HCT116 (cell line): ENCODE measurements around the gene KRT82. TPM values are rescaled to one million over a fixed set of nuclear protein-coding genes. Genes with fewer than 3 reads are reported as not detected.

Experiments used
- ATAC-seq: fragments of 200-7000 bp; cut with Tn5 transposase; 2 replicates; pipeline ENCODE4 v1.9.1; 2020; ENCODE audit warnings: mild to moderate bottlenecking, moderate library complexity
- BruUV-seq: library from RNA; stranded (reverse); fragments of 400-500 nt; replicated peaks from 2 replicates; lab custom pipeline; 2021; lab: Mats Ljungman, UMichigan
- CTCF ChIA-PET: fragments of 300-600 bp; sonication (Branson Sonifier 250); formaldehyde crosslinking; loops from one replicate; lab custom pipeline; 2021; ENCODE audit warnings: antibody characterized with exemption; lab: Charles Lee
- POLR2A ChIA-PET: fragments of 300-600, 350-600 bp; sonication (Branson Sonifier 250); formaldehyde crosslinking; loops from one replicate; lab custom pipeline; 2021; ENCODE audit warnings: antibody characterized with exemption; lab: Charles Lee
- RAD21 ChIA-PET, 2 experiments: fragments of 300-600 bp; sonication (Branson Sonifier 250); formaldehyde crosslinking; loops; one replicate each; lab custom pipeline; 2023; ENCODE audit warnings: low total read pairs in 2 of 2; ENCODE audit not compliant: uncharacterized antibody in 2 of 2, unreplicated experiment in 2 of 2, low non-redundant PET in 1 of 2; lab: Charles Lee
- DNase-seq: peaks from one replicate; pipeline ENCODE4 v3.0.0-alpha.2; 2010; ENCODE audit warnings: low read depth, low spot score
- H2AFZ ChIP-seq: fragments of 200-600 bp; shearing (Covaris generic), sonication (generic); 2 replicates; pipeline ENCODE4 v1.6.1; 2017; ENCODE audit warnings: low read depth, mixed run types, mixed read lengths, antibody characterized with exemption, low read length; ENCODE audit not compliant: poor library complexity, severe bottlenecking
- H3K27ac ChIP-seq: 2 replicates; pipeline ENCODE4 v1.5.1; 2012; ENCODE audit warnings: low read depth, low read length
- H3K27me3 ChIP-seq: fragments of 200-600 bp; sonication (generic); 2 replicates; pipeline ENCODE4 v1.6.1; 2016; ENCODE audit warnings: mixed run types, low read length, mixed read lengths; ENCODE audit not compliant: insufficient read depth
- H3K36me3 ChIP-seq, 2 experiments: fragments of 200-500 bp in 1 of 2; fragments of 200-600 bp in 1 of 2; sonication (Bioruptor generic) in 1 of 2; sonication (generic) in 1 of 2; 2 replicates each; pipeline versions ENCODE4 v1.5.1 to v1.6.1; 2014 to 2016; ENCODE audit warnings: low read length in 2 of 2, inconsistent platforms in 1 of 2, mixed read lengths in 1 of 2, mixed run types in 1 of 2; ENCODE audit not compliant: insufficient read depth in 2 of 2, control insufficient read depth in 1 of 2
- H3K4me1 ChIP-seq, 2 experiments: fragments of 200-600 bp in 1 of 2; sonication (generic) in 1 of 2; 2 replicates each; pipeline versions ENCODE4 v1.5.1 to v1.6.1; 2012 to 2017; ENCODE audit warnings: low read length in 2 of 2, inconsistent platforms in 1 of 2, mild to moderate bottlenecking in 1 of 2, mixed read lengths in 1 of 2, mixed run types in 1 of 2, moderate library complexity in 1 of 2; ENCODE audit not compliant: insufficient read depth in 2 of 2, control insufficient read depth in 1 of 2
- H3K4me2 ChIP-seq: fragments of 200-600 bp; sonication (generic); 2 replicates; pipeline ENCODE4 v1.6.1; 2017; ENCODE audit warnings: mixed run types, low read length, mixed read lengths
- H3K4me3 ChIP-seq, 2 experiments: fragments of 200-600 bp in 1 of 2; sonication (generic) in 1 of 2; replicated peaks in 1 of 2; 2 replicates each; pipeline ENCODE4 v1.5.1; 2011 to 2016; ENCODE audit warnings: low read length in 2 of 2, control low read depth in 1 of 2, low read depth in 1 of 2, mild to moderate bottlenecking in 1 of 2, mixed read lengths in 1 of 2, mixed run types in 1 of 2
- H3K79me2 ChIP-seq: fragments of 200-600 bp; sonication (generic); 2 replicates; pipeline ENCODE4 v1.6.1; 2017; ENCODE audit warnings: mild to moderate bottlenecking, mixed run types, low read length, moderate library complexity, mixed read lengths; ENCODE audit not compliant: insufficient read depth
- H3K9ac ChIP-seq: fragments of 200-600 bp; sonication (generic); 2 replicates; pipeline ENCODE4 v1.6.1; 2016; ENCODE audit warnings: low read length, mixed read lengths
- H3K9me2 ChIP-seq: fragments of 200-600 bp; sonication (generic), shearing (Covaris generic); 2 replicates; pipeline ENCODE4 v1.6.1; 2017; ENCODE audit warnings: mixed run types, mild to moderate bottlenecking, moderate library complexity; ENCODE audit not compliant: insufficient read depth
- H3K9me3 ChIP-seq, 2 experiments: fragments of 200-500 bp in 1 of 2; fragments of 200-600 bp in 1 of 2; sonication (Bioruptor generic) in 1 of 2; sonication (generic) in 1 of 2; 2 replicates each; pipeline ENCODE4 v1.6.1; 2014 to 2017; ENCODE audit warnings: low read length in 2 of 2, mixed read lengths in 2 of 2, inconsistent platforms in 1 of 2, low read depth in 1 of 2, mild to moderate bottlenecking in 1 of 2, mixed run types in 1 of 2, moderate library complexity in 1 of 2; ENCODE audit not compliant: control insufficient read depth in 1 of 2, insufficient read depth in 1 of 2
- H4K20me1 ChIP-seq: fragments of 200-600 bp; sonication (generic), shearing (Covaris generic); 2 replicates; pipeline ENCODE4 v1.6.1; 2017; ENCODE audit warnings: mixed run types, mild to moderate bottlenecking, moderate library complexity; ENCODE audit not compliant: insufficient read depth
- CTCF ChIP-seq, 3 experiments: fragments of 200-600 bp in 1 of 3; sonication (generic) in 1 of 3; IDR thresholded peaks in 2 of 3; conservative IDR thresholded peaks in 1 of 3; 2 replicates each; pipeline ENCODE4 v1.5.1; 2012 to 2017; ENCODE audit warnings: low read depth in 2 of 3, low read length in 2 of 3, antibody characterized with exemption in 1 of 3, borderline replicate concordance in 1 of 3, control low read depth in 1 of 3, mild to moderate bottlenecking in 1 of 3, mixed read lengths in 1 of 3, mixed run types in 1 of 3, moderate library complexity in 1 of 3; ENCODE audit not compliant: insufficient read depth in 1 of 3
- EZH2 ChIP-seq: fragments of 200-600 bp; sonication (generic); IDR thresholded peaks from 2 replicates; pipeline ENCODE4 v1.6.1; 2017; ENCODE audit warnings: antibody characterized with exemption, mixed run types
- EZH2phosphoT487 ChIP-seq: fragments of 200-600 bp; IDR thresholded peaks from 2 replicates; pipeline ENCODE4 v1.6.1; 2018; ENCODE audit warnings: antibody characterized with exemption, borderline replicate concordance
- JUND ChIP-seq: IDR thresholded peaks from 2 replicates; pipeline ENCODE4 v1.6.1; 2012
- YY1 ChIP-seq: IDR thresholded peaks from 2 replicates; pipeline ENCODE4 v1.6.1; 2011; ENCODE audit warnings: low read length, low read depth, moderate library complexity, mild to moderate bottlenecking; ENCODE audit not compliant: insufficient replicate concordance; ENCODE audit errors: extremely low read depth
- ZBTB33 ChIP-seq: IDR thresholded peaks from 2 replicates; pipeline ENCODE4 v1.6.1; 2011; ENCODE audit warnings: mild to moderate bottlenecking, low read length, moderate library complexity; ENCODE audit not compliant: insufficient replicate concordance; ENCODE audit errors: extremely low read depth
- ZFX ChIP-seq: fragments of 450-650 bp; IDR thresholded peaks from 2 replicates; pipeline ENCODE4 v1.6.1; 2017
- intact Hi-C: fragments of 100-400 bp; cut with micrococcal nuclease; formaldehyde crosslinking; loops from 2 replicates; pipeline ENCODE4 v1.10.0; 2022
- total RNA-seq: library from RNA; stranded (reverse); gene quantifications from one replicate; pipeline ENCODE4 v1.2.1, GENCODE V29; 2021; ENCODE audit not compliant: unreplicated experiment

KRT82 gene
- total RNA-seq, 1 experiment from 2014 or later = not detected

DNA sequence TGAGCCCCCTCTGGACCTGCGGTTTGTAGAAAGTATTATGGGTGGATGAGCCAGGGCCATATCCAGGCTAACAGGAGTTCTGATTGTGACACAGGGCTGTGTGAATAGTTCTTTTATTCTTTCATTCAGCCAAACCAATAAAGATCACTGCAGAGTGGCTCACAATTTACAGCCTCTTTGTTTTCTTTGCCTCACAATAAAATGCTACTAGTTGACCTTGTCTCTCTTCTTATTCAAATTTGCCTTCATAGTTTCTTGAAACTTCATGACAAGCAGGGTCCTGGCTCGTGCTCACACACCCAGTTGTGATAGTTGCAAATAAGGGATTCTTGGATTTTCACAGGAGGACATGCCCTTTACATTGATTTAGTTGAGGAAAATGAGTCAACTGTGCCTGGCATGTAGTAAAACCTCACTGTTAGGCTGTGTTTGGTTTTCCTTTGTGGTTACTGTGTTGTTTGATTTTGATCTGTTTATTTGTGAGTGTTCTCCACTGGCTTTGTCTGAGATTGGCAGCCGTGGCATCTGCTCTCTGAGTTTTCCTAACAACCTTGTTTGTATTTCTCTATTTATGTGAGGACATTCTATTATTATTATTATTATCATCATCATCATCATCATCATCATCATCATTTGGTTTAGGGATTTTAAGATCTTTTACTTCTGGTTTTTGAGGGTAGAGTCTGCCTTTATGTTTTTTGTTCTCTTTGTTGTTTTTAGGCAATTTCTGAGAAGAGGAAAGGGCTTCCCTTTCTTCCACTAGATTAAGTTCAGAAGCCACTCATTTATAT lies 48.5 kb upstream of the KRT82 start:
- BruUV-seq = no TSS peak
- DNase-seq (peak; percentile 28), ATAC-seq (peak; percentile 53)
- ChIA-PET POLR2A (no interaction called here), CTCF (no interaction called here), RAD21 (no interaction called here)
- no peaks in the 10 kb centered on the region for H3K79me2 ChIP-seq
- H3K36me3 ChIP-seq = no peaks in the 10 kb centered on the region
- TF ChIP-seq CTCF (IDR thresholded peaks at IDR 0.05 in 2 of 3, conservative IDR thresholded peaks at IDR 0.05 in 1 of 3; ENCODE audit: borderline replicate concordance in 1 of 3, insufficient read depth in 1 of 3, low read depth in 2 of 3, low read length in 2 of 3) (no peak), JUND (0 out of 2 replicates have a peak, but pooled peaks have one; percentile 22)
- intact Hi-C loops = no loop called here
- no peak overlapping the region for H2AFZ ChIP-seq
- no peaks in the 10 kb centered on the region for H3K9me3 ChIP-seq
- peak overlapping the region; percentile 34; the same call in 1 of the 2 replicates for H3K4me2 ChIP-seq
- H3K9me2 ChIP-seq = no peaks in the 10 kb centered on the region
- H3K4me3 ChIP-seq = no peak overlapping the region
- peaks cover 4 to 8% of the 10 kb centered on the region in 2 experiments for H3K4me1 ChIP-seq
- 0 out of 2 replicates have a peak overlapping the region, but pooled peaks have one; percentile 0 for H3K9ac ChIP-seq
- H3K27ac ChIP-seq = no peak overlapping the region
- H3K27me3 ChIP-seq = no peaks in the 10 kb centered on the region
- no peaks in the 10 kb centered on the region for H4K20me1 ChIP-seq

- Histone ChIP-seq H3K4me1 (peaks cover 4 to 8% of the 10 kb centered on the region in 2 experiments), H3K4me2 (no peak within 1 kb of the TSS), H3K9me2 (no peaks in the 10 kb centered on the region), H4K20me1 (no peaks in the 10 kb centered on the region), H3K27ac (no peak within 1 kb of the TSS), H3K79me2 (no peaks in the 10 kb centered on the region), H3K9ac (no peak within 1 kb of the TSS), H3K4me3 (no peak within 1 kb of the TSS), H3K36me3 (no peaks in the 10 kb centered on the region), H3K27me3 (no peaks in the 10 kb centered on the region), H3K9me3 (no peaks in the 10 kb centered on the region), H2AFZ (no peak within 1 kb of the TSS)
- BruUV-seq = no TSS peak
- intact Hi-C loops = no loop called here
- POLR2A ChIA-PET = no interaction called here
- TF ChIP-seq YY1 (no peak), ZFX (no peak), EZH2 (no peak), EZH2phosphoT487 (no peak), JUND (no peak), ZBTB33 (no peak)
- no peak for DNase-seq
- no peak for ATAC-seq
- RAD21 ChIA-PET = no interaction called here
- CTCF ChIA-PET = no interaction called here
These were observed 46.0 kb upstream of the KRT82 start, which contains the start of gene KRT6B for GRCh38 chr12:52452101-52452500. TSS of gene KRT6B (minus strand) at chr12:52452146. CDS start at chr12:52452078, 68 bp downstream.
